Trophoblast cell (in vitro differentiated cells and primary cell): ENCODE data around the gene COA5.

Source experiments
- DNase-seq, 2 donors: peaks; one replicate each; pipeline ENCODE4 v3.0.0-alpha.2; 2016
- H2AFZ ChIP-seq: 2 replicates; pipeline ENCODE4 v1.6.1; 2013; ENCODE audit warnings: low read length, moderate library complexity, mild to moderate bottlenecking; ENCODE audit not compliant: insufficient read depth, poor library complexity
- H2AK5ac ChIP-seq: 2 replicates; pipeline ENCODE4 v1.6.1; 2013; ENCODE audit warnings: mild to moderate bottlenecking, low read length
- H2BK120ac ChIP-seq: 2 replicates; pipeline ENCODE4 v1.6.1; 2013; ENCODE audit warnings: low read length, mild to moderate bottlenecking, moderate library complexity; ENCODE audit not compliant: insufficient read depth, poor library complexity
- H2BK12ac ChIP-seq: 2 replicates; pipeline ENCODE4 v1.6.1; 2013; ENCODE audit warnings: mild to moderate bottlenecking, low read length, moderate library complexity
- H2BK5ac ChIP-seq: 2 replicates; pipeline ENCODE4 v1.6.1; 2013; ENCODE audit warnings: low read length, low read depth, moderate library complexity, mild to moderate bottlenecking; ENCODE audit not compliant: poor library complexity
- H3K14ac ChIP-seq: 2 replicates; pipeline ENCODE4 v1.6.1; 2013; ENCODE audit warnings: mild to moderate bottlenecking, low read length
- H3K18ac ChIP-seq: 2 replicates; pipeline ENCODE4 v1.6.1; 2013; ENCODE audit warnings: mild to moderate bottlenecking, low read length
- H3K23ac ChIP-seq: 2 replicates; pipeline ENCODE4 v1.6.1; 2013; ENCODE audit warnings: low read length
- H3K27ac ChIP-seq: 2 replicates; pipeline ENCODE4 v1.5.1; 2013; ENCODE audit warnings: low read depth, mild to moderate bottlenecking, inconsistent platforms, low read length, moderate library complexity
- H3K27me3 ChIP-seq: 2 replicates; pipeline ENCODE4 v1.6.1; 2013; ENCODE audit warnings: inconsistent platforms, mild to moderate bottlenecking, low read length, moderate library complexity; ENCODE audit not compliant: insufficient read depth
- H3K36me3 ChIP-seq, 2 experiments: 1 replicate in 1 of 2; 2 replicates in 1 of 2; pipeline ENCODE4 v1.6.1; 2013; ENCODE audit warnings: low read length in 2 of 2, mild to moderate bottlenecking in 2 of 2, moderate library complexity in 1 of 2; ENCODE audit not compliant: insufficient read depth in 2 of 2, control insufficient read depth in 1 of 2
- H3K4ac ChIP-seq: 2 replicates; pipeline ENCODE4 v1.6.1; 2013; ENCODE audit warnings: low read depth, mild to moderate bottlenecking, low read length, moderate library complexity
- H3K4me1 ChIP-seq, 2 experiments: 1 replicate in 1 of 2; 2 replicates in 1 of 2; pipeline ENCODE4 v1.6.1; 2013; ENCODE audit warnings: low read length in 2 of 2, mild to moderate bottlenecking in 2 of 2, moderate library complexity in 1 of 2; ENCODE audit not compliant: insufficient read depth in 2 of 2, control insufficient read depth in 1 of 2
- H3K4me2 ChIP-seq: 2 replicates; pipeline ENCODE4 v1.6.1; 2013; ENCODE audit warnings: inconsistent platforms, mild to moderate bottlenecking, low read length, moderate library complexity
- H3K4me3 ChIP-seq: 2 replicates; pipeline ENCODE4 v1.5.1; 2013; ENCODE audit warnings: mild to moderate bottlenecking, low read depth, low read length, inconsistent platforms
- H3K79me1 ChIP-seq: one replicate; pipeline ENCODE4 v1.6.1; 2013; ENCODE audit warnings: low read length
- H3K79me2 ChIP-seq: 2 replicates; pipeline ENCODE4 v1.6.1; 2013; ENCODE audit warnings: low read length, mild to moderate bottlenecking; ENCODE audit not compliant: control insufficient read depth, insufficient read depth, poor library complexity
- H3K9ac ChIP-seq: 2 replicates; pipeline ENCODE4 v1.6.1; 2013; ENCODE audit warnings: mild to moderate bottlenecking, low read length
- H3K9me3 ChIP-seq: 2 replicates; pipeline ENCODE4 v1.6.1; 2013; ENCODE audit warnings: low read depth, mild to moderate bottlenecking, control low read depth, inconsistent platforms, low read length; ENCODE audit not compliant: insufficient read depth
- H4K12ac ChIP-seq: 2 replicates; pipeline ENCODE4 v1.6.1; 2013; ENCODE audit warnings: low read depth, mild to moderate bottlenecking, low read length, moderate library complexity
- H4K8ac ChIP-seq: 2 replicates; pipeline ENCODE4 v1.6.1; 2013; ENCODE audit warnings: low read depth, mild to moderate bottlenecking, low read length, moderate library complexity
- H4K91ac ChIP-seq: one replicate; pipeline ENCODE4 v1.6.1; 2013; ENCODE audit warnings: low read depth, mild to moderate bottlenecking, low read length, moderate library complexity
- WGBS: extraction: QIAGEN DNeasy Blood & Tissue Kit; methylation state at CpG from one replicate; pipeline ENCODE4 v1.1.7; 2013; ENCODE audit warnings: missing lambda C conversion rate; ENCODE audit not compliant: insufficient read length, insufficient coverage; ENCODE audit errors: extremely low coverage; 5-methylcytosine and 5-hydroxymethylcytosine counted together

The COA5 gene

DNA sequence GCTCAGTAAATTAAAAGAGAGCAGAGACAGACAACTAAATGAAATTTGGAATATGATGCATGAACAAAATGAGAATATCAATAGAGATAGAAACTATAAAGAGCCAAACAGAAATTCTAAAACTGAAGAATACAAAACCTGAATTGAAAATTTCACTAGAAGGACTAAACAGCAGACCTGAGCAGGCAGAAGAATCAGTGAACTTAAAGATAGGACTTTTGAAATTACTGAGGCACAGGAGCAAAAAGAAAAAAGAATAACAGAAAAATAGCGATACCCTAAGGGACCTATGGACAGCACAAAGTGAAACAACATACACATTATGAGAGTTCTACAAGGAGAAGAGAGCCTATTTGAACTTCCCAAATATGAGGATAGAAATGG, 41.7 kb upstream of the COA5 start:
- WGBS: no CpG with 5 or more reads among the region's 1 CpG
- no peak overlapping the region for H3K4ac ChIP-seq
- no peak overlapping the region for H2BK120ac ChIP-seq
- no peak overlapping the region for H2AK5ac ChIP-seq
- no peak overlapping the region for H3K27ac ChIP-seq
- H3K23ac ChIP-seq: no peak overlapping the region
- peaks cover 0 to 3% of the 10 kb centered on the region in 2 experiments for H3K4me1 ChIP-seq
- no peak overlapping the region for H3K9ac ChIP-seq
- no peak overlapping the region for H4K91ac ChIP-seq
- no peak overlapping the region for H3K18ac ChIP-seq
- no peak overlapping the region for H3K4me3 ChIP-seq
- peaks cover 3% of the 10 kb centered on the region for H3K79me1 ChIP-seq
- H3K27me3 ChIP-seq: no peaks in the 10 kb centered on the region
- DNase-seq: no peak
- H2BK12ac ChIP-seq: no peak overlapping the region
- no peak overlapping the region for H4K12ac ChIP-seq
- no peak overlapping the region for H2AFZ ChIP-seq
- H3K14ac ChIP-seq: no peak overlapping the region
- H3K79me2 ChIP-seq: no peaks in the 10 kb centered on the region
- H3K36me3 ChIP-seq: no peaks in the 10 kb centered on the region
- no peak overlapping the region for H2BK5ac ChIP-seq
- no peak overlapping the region for H4K8ac ChIP-seq
- no peak overlapping the region for H3K4me2 ChIP-seq
- no peaks in the 10 kb centered on the region for H3K9me3 ChIP-seq

DNA sequence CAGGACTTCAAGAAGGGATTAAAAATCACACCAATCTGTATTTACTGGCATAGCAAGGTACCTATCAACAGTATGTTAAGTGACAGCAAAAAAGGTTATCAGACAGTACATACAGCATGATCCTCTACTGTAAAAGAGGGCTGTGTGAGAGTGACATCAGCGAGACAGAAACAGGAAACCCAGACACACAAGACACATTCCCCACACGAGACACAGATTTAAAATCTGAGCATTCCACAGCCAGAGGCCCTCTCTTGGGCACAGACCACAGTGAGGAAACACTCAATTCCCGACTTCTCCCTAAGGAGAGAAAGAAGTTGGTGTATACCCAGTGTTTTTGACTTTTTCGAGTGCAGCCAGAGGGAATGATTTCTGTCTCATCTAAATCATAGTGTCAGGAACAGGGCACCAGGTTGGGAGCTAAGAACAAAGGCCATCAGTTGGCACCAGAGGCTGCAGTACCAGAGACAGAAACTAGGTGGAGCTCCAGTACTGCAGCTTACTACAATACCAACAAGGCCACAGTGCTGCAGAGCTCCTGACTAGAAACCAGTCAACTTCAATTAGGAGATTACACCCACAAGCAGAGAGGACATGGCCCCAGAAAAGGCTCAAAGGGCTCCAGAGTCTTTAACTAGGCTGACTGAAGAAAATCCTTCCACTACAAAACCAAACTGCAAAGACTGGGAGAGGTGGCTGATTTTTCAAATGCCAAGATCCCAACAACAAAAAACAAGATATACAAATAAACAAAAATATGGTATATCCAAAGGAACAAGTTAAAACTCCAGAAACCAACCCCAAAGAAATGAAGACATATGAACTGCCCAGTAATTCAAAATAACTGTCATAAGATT, 41.1 kb upstream of the COA5 start:
- H3K23ac ChIP-seq: no peak overlapping the region
- peak overlapping the region; percentile 58 for H2AFZ ChIP-seq
- H4K12ac ChIP-seq: peak overlapping the region; percentile 45
- H2BK5ac ChIP-seq: peak overlapping the region; percentile 73
- no peak overlapping the region for H3K4me3 ChIP-seq
- peaks cover 3% of the 10 kb centered on the region for H3K79me1 ChIP-seq
- H3K14ac ChIP-seq: no peak overlapping the region
- H2AK5ac ChIP-seq: no peak overlapping the region
- no peaks in the 10 kb centered on the region for H3K36me3 ChIP-seq
- H3K9me3 ChIP-seq: no peaks in the 10 kb centered on the region
- no peaks in the 10 kb centered on the region for H3K27me3 ChIP-seq
- peak overlapping the region; percentile 9 for H2BK120ac ChIP-seq
- peak overlapping the region; percentile 20 for H3K4me2 ChIP-seq
- no peak overlapping the region for H3K4ac ChIP-seq
- DNase-seq: peak; percentile 88 to 95
- peaks cover 0 to 5% of the 10 kb centered on the region in 2 experiments for H3K4me1 ChIP-seq
- peak overlapping the region; percentile 51 for H3K27ac ChIP-seq
- no peak overlapping the region for H3K9ac ChIP-seq
- peak overlapping the region; percentile 2 for H4K8ac ChIP-seq
- WGBS: no CpG with 5 or more reads among the region's 4 CpGs
- H3K18ac ChIP-seq: no peak overlapping the region
- H4K91ac ChIP-seq: peak overlapping the region; percentile 78
- no peaks in the 10 kb centered on the region for H3K79me2 ChIP-seq
- H2BK12ac ChIP-seq: peak overlapping the region; percentile 46

DNA sequence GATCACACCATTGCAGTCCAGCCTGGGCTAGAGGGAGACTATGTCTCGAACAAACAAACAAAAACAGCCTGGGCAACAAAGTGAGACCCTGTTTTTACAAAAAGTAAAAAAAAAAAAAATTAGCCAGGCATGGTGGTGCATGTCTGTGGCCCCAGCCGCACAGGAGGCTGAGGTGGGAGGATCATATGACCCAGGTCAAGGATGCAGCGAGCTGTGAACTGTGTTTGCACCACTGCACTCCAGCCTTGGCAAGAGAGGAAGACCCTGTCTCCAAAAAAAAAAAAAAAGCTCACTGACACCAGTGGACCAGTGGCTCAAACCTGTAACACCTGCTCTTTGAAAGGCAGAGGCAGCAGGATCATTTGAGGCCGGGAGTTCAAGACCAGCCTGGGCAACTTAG, 40.1 kb upstream of the COA5 start:
- Histone ChIP-seq H3K14ac (peak overlapping the region; percentile 3), H2BK120ac (no peak overlapping the region), H3K27me3 (no peaks in the 10 kb centered on the region), H3K9me3 (no peaks in the 10 kb centered on the region), H3K79me1 (peaks cover 3% of the 10 kb centered on the region), H4K91ac (peak overlapping the region; percentile 74), H4K12ac (no peak overlapping the region), H3K4ac (no peak overlapping the region), H2AFZ (no peak overlapping the region), H3K4me2 (no peak overlapping the region), H3K4me3 (no peak overlapping the region), H2BK12ac (peak overlapping the region; percentile 10), H3K23ac (no peak overlapping the region), H3K18ac (no peak overlapping the region), H3K79me2 (no peaks in the 10 kb centered on the region), H2AK5ac (no peak overlapping the region), H3K36me3 (no peaks in the 10 kb centered on the region), H2BK5ac (peak overlapping the region; percentile 32), H4K8ac (no peak overlapping the region), H3K27ac (no peak overlapping the region), H3K4me1 (peaks cover 0 to 5% of the 10 kb centered on the region in 2 experiments), H3K9ac (no peak overlapping the region)
- whole genome bisulfite sequencing: no CpG with 5 or more reads among the region's 4 CpGs
- DNase-seq: no peak

DNA sequence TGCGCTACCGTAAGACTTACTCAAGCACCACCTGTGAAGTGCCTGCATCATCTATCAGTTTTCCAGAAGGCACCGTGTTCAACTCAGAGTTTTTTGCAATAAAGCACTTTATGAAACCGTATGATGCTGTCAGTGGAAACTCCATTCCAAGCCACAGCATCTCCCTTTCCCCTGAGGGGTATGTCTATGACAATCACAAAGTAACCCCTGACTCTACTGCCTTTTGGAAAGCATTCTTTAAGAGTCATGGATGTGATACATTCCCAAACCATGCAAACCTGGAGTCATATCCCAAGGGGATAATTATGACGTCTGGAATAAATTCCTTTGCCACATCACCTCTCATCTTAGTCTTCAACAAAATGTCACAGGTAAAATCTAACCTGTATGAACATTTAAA, 39.3 kb upstream of the COA5 start:
- Histone ChIP-seq H3K36me3 (no peaks in the 10 kb centered on the region), H3K4me2 (no peak overlapping the region), H3K18ac (no peak overlapping the region), H3K79me2 (no peaks in the 10 kb centered on the region), H2BK5ac (no peak overlapping the region), H2AK5ac (no peak overlapping the region), H4K91ac (no peak overlapping the region), H3K27ac (no peak overlapping the region), H3K9me3 (no peaks in the 10 kb centered on the region), H2BK12ac (no peak overlapping the region), H3K9ac (no peak overlapping the region), H3K4ac (no peak overlapping the region), H3K23ac (no peak overlapping the region), H2BK120ac (no peak overlapping the region), H3K79me1 (peaks cover 3% of the 10 kb centered on the region), H4K8ac (no peak overlapping the region), H3K14ac (no peak overlapping the region), H3K27me3 (no peaks in the 10 kb centered on the region), H3K4me1 (peaks cover 1 to 5% of the 10 kb centered on the region in 2 experiments), H2AFZ (no peak overlapping the region), H4K12ac (no peak overlapping the region), H3K4me3 (no peak overlapping the region)
- peak; percentile 92 to 99 for DNase-seq
- no CpG with 5 or more reads among the region's 5 CpGs for WGBS
